ENCODE measurements around the gene MST1. TPM values are rescaled to one million over a fixed set of nuclear protein-coding genes. Genes with fewer than 3 reads are reported as not detected.

MST1 gene
- total and polyA plus RNA-seq, 2 of the 8 experiments (the other 6 are each of a cell fraction or from before 2014, with no cell fraction given): 6.2 to 9.5 TPM

DNA sequence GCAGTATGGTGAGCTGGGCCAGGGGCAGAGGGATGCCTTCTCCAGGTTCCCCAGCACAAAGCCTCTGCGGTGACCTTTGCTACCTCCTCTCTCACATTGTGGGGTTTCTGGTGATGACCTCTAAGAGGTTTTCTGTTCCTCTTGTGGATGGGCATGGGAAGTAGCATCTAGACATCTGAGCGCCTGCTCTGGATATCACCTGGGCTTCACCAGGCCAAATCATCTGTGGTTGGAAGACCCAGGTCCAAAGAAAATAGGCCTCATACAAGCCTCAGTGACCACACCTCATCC lies 8.1 kb downstream of the MST1 start:
- no peak overlapping the region for H2BK15ac ChIP-seq (ENCODE audit: low read length)
- no peaks in the 10 kb centered on the region for H3K4me1 ChIP-seq (replicated peaks in 1 of 4; ENCODE audit: control insufficient read depth in 3 of 4, insufficient read depth in 4 of 4, low read length in 3 of 4)
- H2BK20ac ChIP-seq (ENCODE audit: low read length): no peak overlapping the region
- H3K23ac ChIP-seq (ENCODE audit: insufficient read length): no peak overlapping the region
- ChIA-PET CTCF (ENCODE audit: partially characterized antibody) (interaction anchor here (0.6 to 2.3 kb wide), 4 partner anchors 20 to 208 kb away, joined by 3 to 6 read pairs (median 6); no protein-coding TSS in a partner anchor), POLR2A (ENCODE audit: partially characterized antibody) (interaction anchor here (1.1 to 1.5 kb wide), 2 partner anchors 33 to 58 kb away, joined by 3 read pairs; no protein-coding TSS in a partner anchor)
- no peaks in the 10 kb centered on the region for H3K79me1 ChIP-seq (ENCODE audit: low read depth, low read length)
- no peak overlapping the region for H2BK120ac ChIP-seq (replicated peaks; ENCODE audit: low read depth, low read length)
- no peak overlapping the region for H4K5ac ChIP-seq (ENCODE audit: insufficient read length, low read depth, low read length)
- no peak for DNase-seq (ENCODE audit: low read depth in 1 of 2, low spot score in 2 of 2)
- H3K56ac ChIP-seq (replicated peaks; ENCODE audit: insufficient read length, low read depth, low read length): no peak overlapping the region
- H3K36me3 ChIP-seq (ENCODE audit: control insufficient read depth in 2 of 4, insufficient read depth in 4 of 4, low read length in 3 of 4): peaks cover 45 to 73% (median 68%) of the 10 kb centered on the region in 4 experiments
- no peak overlapping the region for H3K4me3 ChIP-seq (ENCODE audit: extremely low read depth in 1 of 4, insufficient read depth in 2 of 4, low read depth in 3 of 4, low read length in 4 of 4)
- no peak overlapping the region for H3K14ac ChIP-seq (ENCODE audit: insufficient read length)
- H2AK5ac ChIP-seq (ENCODE audit: low read depth, low read length): no peak overlapping the region
- no peak overlapping the region for H2AFZ ChIP-seq (ENCODE audit: low read length)
- H2BK5ac ChIP-seq (ENCODE audit: low read depth, low read length): no peak overlapping the region
- H3K4ac ChIP-seq (replicated peaks; ENCODE audit: insufficient read length, low read depth, low read length): no peak overlapping the region
- no peaks in the 10 kb centered on the region for H3K9me3 ChIP-seq (ENCODE audit: insufficient read depth in 2 of 2, low read depth in 1 of 2, low read length in 1 of 2)
- peaks cover 2% of the 10 kb centered on the region; the same call in 1 of the 2 replicates for H3K23me2 ChIP-seq (ENCODE audit: low read depth, low read length)
- H3K79me2 ChIP-seq (ENCODE audit: control insufficient read depth in 1 of 2, insufficient read depth in 2 of 2, low read length in 2 of 2): no peaks in the 10 kb centered on the region
- H3K9ac ChIP-seq (replicated peaks in 1 of 4; ENCODE audit: extremely low read depth in 1 of 4, low read depth in 3 of 4, low read length in 3 of 4): no peak overlapping the region
- no peak for FAIRE-seq
- no peak overlapping the region for H3K18ac ChIP-seq (ENCODE audit: extremely low read depth, low read length)
- H2BK12ac ChIP-seq (ENCODE audit: low read depth, low read length): no peak overlapping the region
- no peak overlapping the region for H3K27ac ChIP-seq (ENCODE audit: low read depth, low read length)
- no peak overlapping the region for H4K91ac ChIP-seq (replicated peaks; ENCODE audit: insufficient read length, low read length)
- 100% methylated on average over 2 of the region's 2 CpGs; no CpG with 5 or more reads in 1 of the 2 experiments for WGBS, 2 experiments (ENCODE audit: extremely low coverage in 1 of 2, insufficient coverage in 1 of 2, insufficient read length in 1 of 2, insufficient replicate concordance in 2 of 2, low coverage in 1 of 2, low lambda C conversion rate in 2 of 2, missing lambda C conversion rate in 1 of 2)
- H4K8ac ChIP-seq (ENCODE audit: extremely low read depth, insufficient read depth, low read length): no peak overlapping the region
- H4K20me1 ChIP-seq (replicated peaks in 1 of 2; ENCODE audit: control insufficient read depth in 1 of 2, insufficient read depth in 2 of 2, low read length in 2 of 2): peaks cover 0 to 21% of the 10 kb centered on the region in 2 experiments
- H3K27me3 ChIP-seq (replicated peaks in 1 of 4; ENCODE audit: control insufficient read depth in 3 of 4, extremely low read depth in 1 of 4, insufficient read depth in 3 of 4, low read length in 3 of 4): peaks cover 0 to 3% (median 3%) of the 10 kb centered on the region in 4 experiments; a peak in 2 of 7 replicates
- no peak overlapping the region for H3K4me2 ChIP-seq (ENCODE audit: insufficient read depth in 1 of 2, low read depth in 2 of 2, low read length in 2 of 2)
- TF ChIP-seq TAF1 (IDR thresholded peaks at IDR 0.05; ENCODE audit: low read depth, low read length) (no peak), CREB1 (IDR thresholded peaks at IDR 0.05) (no peak), KDM1A (IDR thresholded peaks at IDR 0.05; ENCODE audit: borderline replicate concordance, low read length) (no peak), YY1 (IDR thresholded peaks at IDR 0.05; ENCODE audit: low read depth, low read length) (no peak), RBBP5 (IDR thresholded peaks at IDR 0.05; ENCODE audit: borderline replicate concordance, low read depth, low read length) (no peak), FOSL1 (IDR thresholded peaks at IDR 0.05; ENCODE audit: insufficient read depth, low read depth, low read length) (no peak), POLR2A (IDR thresholded peaks at IDR 0.05; ENCODE audit: control extremely low read depth in 1 of 2, low read depth in 2 of 2, low read length in 2 of 2) (no peak), NRF1 (IDR thresholded peaks at IDR 0.05; ENCODE audit: low read depth, low read length) (no peak), GTF2F1 (IDR thresholded peaks at IDR 0.05; ENCODE audit: borderline replicate concordance, low read depth, low read length) (no peak)
- TF ChIP-seq, protein P1, sequence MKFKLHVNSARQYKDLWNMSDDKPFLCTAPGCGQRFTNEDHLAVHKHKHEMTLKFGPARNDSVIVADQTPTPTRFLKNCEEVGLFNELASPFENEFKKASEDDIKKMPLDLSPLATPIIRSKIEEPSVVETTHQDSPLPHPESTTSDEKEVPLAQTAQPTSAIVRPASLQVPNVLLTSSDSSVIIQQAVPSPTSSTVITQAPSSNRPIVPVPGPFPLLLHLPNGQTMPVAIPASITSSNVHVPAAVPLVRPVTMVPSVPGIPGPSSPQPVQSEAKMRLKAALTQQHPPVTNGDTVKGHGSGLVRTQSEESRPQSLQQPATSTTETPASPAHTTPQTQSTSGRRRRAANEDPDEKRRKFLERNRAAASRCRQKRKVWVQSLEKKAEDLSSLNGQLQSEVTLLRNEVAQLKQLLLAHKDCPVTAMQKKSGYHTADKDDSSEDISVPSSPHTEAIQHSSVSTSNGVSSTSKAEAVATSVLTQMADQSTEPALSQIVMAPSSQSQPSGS (IDR thresholded peaks at IDR 0.05; ENCODE audit: low read length): no peak
- TF ChIP-seq, protein P2, sequence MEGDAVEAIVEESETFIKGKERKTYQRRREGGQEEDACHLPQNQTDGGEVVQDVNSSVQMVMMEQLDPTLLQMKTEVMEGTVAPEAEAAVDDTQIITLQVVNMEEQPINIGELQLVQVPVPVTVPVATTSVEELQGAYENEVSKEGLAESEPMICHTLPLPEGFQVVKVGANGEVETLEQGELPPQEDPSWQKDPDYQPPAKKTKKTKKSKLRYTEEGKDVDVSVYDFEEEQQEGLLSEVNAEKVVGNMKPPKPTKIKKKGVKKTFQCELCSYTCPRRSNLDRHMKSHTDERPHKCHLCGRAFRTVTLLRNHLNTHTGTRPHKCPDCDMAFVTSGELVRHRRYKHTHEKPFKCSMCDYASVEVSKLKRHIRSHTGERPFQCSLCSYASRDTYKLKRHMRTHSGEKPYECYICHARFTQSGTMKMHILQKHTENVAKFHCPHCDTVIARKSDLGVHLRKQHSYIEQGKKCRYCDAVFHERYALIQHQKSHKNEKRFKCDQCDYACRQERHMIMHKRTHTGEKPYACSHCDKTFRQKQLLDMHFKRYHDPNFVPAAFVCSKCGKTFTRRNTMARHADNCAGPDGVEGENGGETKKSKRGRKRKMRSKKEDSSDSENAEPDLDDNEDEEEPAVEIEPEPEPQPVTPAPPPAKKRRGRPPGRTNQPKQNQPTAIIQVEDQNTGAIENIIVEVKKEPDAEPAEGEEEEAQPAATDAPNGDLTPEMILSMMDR (IDR thresholded peaks at IDR 0.05; ENCODE audit: control extremely low read depth in 1 of 3, insufficient read depth in 1 of 3, low read depth in 1 of 3, low read length in 3 of 3): no peak
